ENCODE data around the gene LRRN4.

Gene LRRN4

GRCh38 chr20:6094565-6094964 lies 40.7 kb upstream of the LRRN4 start:
- H3K27ac Mint-ChIP-seq = no peak overlapping the region

GRCh38 chr20:6094063-6094462 lies 40.2 kb upstream of the LRRN4 start:
- H3K4me3 Mint-ChIP-seq = no peak overlapping the region
- H3K36me3 Mint-ChIP-seq (ENCODE audit: low read depth) = no peaks in the 10 kb centered on the region
- H3K4me1 Mint-ChIP-seq = peaks cover 6% of the 10 kb centered on the region
- no peaks in the 10 kb centered on the region for H3K9me3 Mint-ChIP-seq
- no peak for DNase-seq
- H3K27me3 Mint-ChIP-seq (ENCODE audit: low read depth, poor library complexity) = peaks cover 3% of the 10 kb centered on the region
- TF ChIP-seq CTCF (IDR thresholded peaks at IDR 0.05) = no peak
- H3K27ac Mint-ChIP-seq = no peak overlapping the region

More at GRCh38 chr20:6094565-6094964, 40.7 kb upstream of the LRRN4 start:
- TF ChIP-seq CTCF (IDR thresholded peaks at IDR 0.05) = no peak
- H3K4me3 Mint-ChIP-seq = no peak overlapping the region
- no peak for DNase-seq
- H3K4me1 Mint-ChIP-seq = peaks cover 4% of the 10 kb centered on the region
- no peaks in the 10 kb centered on the region for H3K36me3 Mint-ChIP-seq (ENCODE audit: low read depth)
- H3K27me3 Mint-ChIP-seq (ENCODE audit: low read depth, poor library complexity) = peaks cover 3% of the 10 kb centered on the region
- H3K9me3 Mint-ChIP-seq = no peaks in the 10 kb centered on the region

DNA sequence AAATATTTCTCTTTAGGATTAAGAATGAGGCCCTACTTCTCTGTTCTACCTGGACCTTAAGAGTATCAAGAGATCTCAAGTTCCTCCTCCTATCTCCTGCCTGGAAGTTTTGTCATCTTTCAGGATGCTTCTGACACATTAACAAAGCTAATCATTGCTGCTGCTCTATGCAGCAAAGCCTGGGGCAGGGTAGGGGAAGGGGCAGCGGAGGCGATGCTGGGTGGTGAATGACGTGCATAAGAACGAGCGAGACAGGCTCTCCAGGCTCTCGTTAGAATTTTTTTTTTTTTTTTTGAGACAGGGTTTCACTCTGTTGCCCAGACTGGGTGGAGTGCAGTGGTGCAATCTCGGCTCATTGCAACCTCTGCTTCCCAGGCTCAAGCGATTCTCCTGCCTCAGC lies 37.8 kb upstream of the LRRN4 start:
- no peak for TF ChIP-seq CTCF (IDR thresholded peaks at IDR 0.05)
- Mint-ChIP-seq H3K4me1 (peaks cover 6% of the 10 kb centered on the region), H3K36me3 (ENCODE audit: low read depth) (peaks cover 3% of the 10 kb centered on the region), H3K27me3 (ENCODE audit: low read depth, poor library complexity) (peaks cover 3% of the 10 kb centered on the region), H3K4me3 (no peak overlapping the region), H3K9me3 (peaks cover 2% of the 10 kb centered on the region), H3K27ac (no peak overlapping the region)
- no peak for DNase-seq

GRCh38 chr20:6086868-6087267 lies 33.0 kb upstream of the LRRN4 start:
- H3K27me3 Mint-ChIP-seq (ENCODE audit: low read depth, poor library complexity) = peaks cover 5% of the 10 kb centered on the region
- peaks cover 6% of the 10 kb centered on the region for H3K4me1 Mint-ChIP-seq
- H3K9me3 Mint-ChIP-seq = peaks cover 8% of the 10 kb centered on the region
- H3K36me3 Mint-ChIP-seq (ENCODE audit: low read depth) = peaks cover 9% of the 10 kb centered on the region
- no peak overlapping the region for H3K4me3 Mint-ChIP-seq
- DNase-seq = no peak
- no peak overlapping the region for H3K27ac Mint-ChIP-seq
- no peak for TF ChIP-seq CTCF (IDR thresholded peaks at IDR 0.05)

GRCh38 chr20:6083926-6084325 lies 30.1 kb upstream of the LRRN4 start:
- no peak overlapping the region for H3K4me3 Mint-ChIP-seq
- no peak for DNase-seq
- H3K4me1 Mint-ChIP-seq = no peaks in the 10 kb centered on the region
- peaks cover 8% of the 10 kb centered on the region for H3K9me3 Mint-ChIP-seq
- peaks cover 5% of the 10 kb centered on the region for H3K27me3 Mint-ChIP-seq (ENCODE audit: low read depth, poor library complexity)
- no peak overlapping the region for H3K27ac Mint-ChIP-seq
- H3K36me3 Mint-ChIP-seq (ENCODE audit: low read depth) = peaks cover 9% of the 10 kb centered on the region
- TF ChIP-seq CTCF (IDR thresholded peaks at IDR 0.05) = no peak

- no peak for DNase-seq
- H3K4me3 Mint-ChIP-seq = no peak overlapping the region
- peaks cover 2% of the 10 kb centered on the region for H3K9me3 Mint-ChIP-seq
- peaks cover 2% of the 10 kb centered on the region for H3K36me3 Mint-ChIP-seq (ENCODE audit: low read depth)
- peaks cover 5% of the 10 kb centered on the region for H3K27me3 Mint-ChIP-seq (ENCODE audit: low read depth, poor library complexity)
- TF ChIP-seq CTCF (IDR thresholded peaks at IDR 0.05) = no peak
- no peaks in the 10 kb centered on the region for H3K4me1 Mint-ChIP-seq
- H3K27ac Mint-ChIP-seq = no peak overlapping the region
Observed at GRCh38 chr20:6081236-6081635, 27.4 kb upstream of the LRRN4 start.
